Right hindlimb (tissue), 1 donor: ENCODE data around the gene ELK4.

Experiments used
- DNase-seq: peaks from one replicate; pipeline ENCODE4 v3.0.0-alpha.2; 2018

The ELK4 gene

GRCh38 chr1:205593967-205594366, 37.8 kb downstream of the ELK4 start:
- DNase-seq: no peak

- no peak for DNase-seq
Measured at GRCh38 chr1:205593532-205593931, 38.3 kb downstream of the ELK4 start.

DNA sequence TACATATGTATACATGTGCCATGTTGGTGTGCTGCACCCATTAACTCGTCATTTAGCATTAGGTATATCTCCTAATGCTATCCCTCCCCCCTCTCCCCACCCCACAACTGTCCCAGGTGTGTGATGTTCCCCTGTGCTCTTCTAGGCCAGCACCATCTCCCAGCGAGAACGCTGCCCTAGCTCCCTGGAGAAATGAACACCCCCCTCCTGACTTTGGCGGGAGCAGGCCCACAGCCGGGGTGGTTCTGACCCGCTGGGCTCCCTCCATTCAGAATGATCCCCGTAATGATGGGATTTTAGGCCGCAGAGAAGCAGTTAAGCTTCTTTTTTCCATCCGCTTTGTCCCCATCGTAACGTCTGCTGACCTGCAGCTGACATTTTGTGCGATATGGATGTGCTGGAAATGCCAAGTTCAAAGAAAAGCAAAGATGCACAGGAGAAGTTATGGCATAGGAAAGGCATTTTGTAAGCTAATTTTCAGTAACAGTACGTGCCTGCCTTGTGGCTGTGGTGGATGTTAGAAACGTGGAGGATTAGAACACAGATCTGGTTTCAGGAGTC, 39.3 kb downstream of the ELK4 start:
- DNase-seq: no peak

GRCh38 chr1:205591522-205592351, 40.1 kb downstream of the ELK4 start:
- peak; percentile 90 for DNase-seq

GRCh38 chr1:205590777-205591513, 40.9 kb downstream of the ELK4 start:
- no peak for DNase-seq

GRCh38 chr1:205590457-205590768, 41.4 kb downstream of the ELK4 start:
- DNase-seq: no peak

DNA sequence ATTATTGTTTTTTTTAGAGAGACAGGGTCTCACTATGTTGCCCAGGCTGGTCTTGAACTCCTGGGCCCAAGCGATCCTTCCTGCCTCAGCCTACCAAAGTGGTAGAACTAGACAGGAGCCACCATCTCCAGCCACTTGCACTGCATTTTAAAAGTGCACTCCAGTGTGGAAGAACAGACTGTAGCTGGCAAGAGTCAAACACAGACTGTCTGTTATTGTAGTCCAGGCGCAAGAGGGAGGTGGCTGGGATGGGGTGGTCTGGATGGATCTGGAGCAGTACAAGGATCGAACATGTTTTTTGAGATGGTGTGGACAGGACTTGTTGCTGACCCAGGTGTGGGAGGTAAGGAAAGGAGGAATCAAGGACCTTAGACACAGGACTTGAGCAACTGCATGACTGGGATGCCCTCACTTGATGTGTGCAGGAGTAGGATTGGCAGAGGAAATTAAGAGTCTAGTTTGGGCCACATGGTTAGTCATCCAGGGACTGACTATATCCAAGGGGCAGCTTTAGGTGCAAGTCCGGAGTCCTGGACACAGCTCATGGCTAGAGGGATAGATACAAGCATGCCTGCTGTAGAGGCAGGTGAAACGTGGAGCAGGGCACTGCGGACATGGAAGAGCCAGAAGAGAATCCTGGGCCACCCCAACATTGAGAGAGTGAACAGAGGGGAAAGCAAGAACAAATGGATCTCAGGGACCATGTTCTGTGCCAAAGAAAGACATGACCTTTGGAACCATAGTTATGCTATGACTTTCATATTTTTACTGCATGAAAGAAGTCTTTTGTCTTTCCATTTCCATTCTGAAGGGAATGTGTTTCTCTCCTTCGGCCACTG, 42.0 kb downstream of the ELK4 start:
- no peak for DNase-seq

GRCh38 chr1:205589046-205589445, 42.8 kb downstream of the ELK4 start:
- DNase-seq: no peak

GRCh38 chr1:205588636-205589035, 43.2 kb downstream of the ELK4 start:
- DNase-seq: no peak

GRCh38 chr1:205587581-205587980, 44.2 kb downstream of the ELK4 start:
- no peak for DNase-seq

DNA sequence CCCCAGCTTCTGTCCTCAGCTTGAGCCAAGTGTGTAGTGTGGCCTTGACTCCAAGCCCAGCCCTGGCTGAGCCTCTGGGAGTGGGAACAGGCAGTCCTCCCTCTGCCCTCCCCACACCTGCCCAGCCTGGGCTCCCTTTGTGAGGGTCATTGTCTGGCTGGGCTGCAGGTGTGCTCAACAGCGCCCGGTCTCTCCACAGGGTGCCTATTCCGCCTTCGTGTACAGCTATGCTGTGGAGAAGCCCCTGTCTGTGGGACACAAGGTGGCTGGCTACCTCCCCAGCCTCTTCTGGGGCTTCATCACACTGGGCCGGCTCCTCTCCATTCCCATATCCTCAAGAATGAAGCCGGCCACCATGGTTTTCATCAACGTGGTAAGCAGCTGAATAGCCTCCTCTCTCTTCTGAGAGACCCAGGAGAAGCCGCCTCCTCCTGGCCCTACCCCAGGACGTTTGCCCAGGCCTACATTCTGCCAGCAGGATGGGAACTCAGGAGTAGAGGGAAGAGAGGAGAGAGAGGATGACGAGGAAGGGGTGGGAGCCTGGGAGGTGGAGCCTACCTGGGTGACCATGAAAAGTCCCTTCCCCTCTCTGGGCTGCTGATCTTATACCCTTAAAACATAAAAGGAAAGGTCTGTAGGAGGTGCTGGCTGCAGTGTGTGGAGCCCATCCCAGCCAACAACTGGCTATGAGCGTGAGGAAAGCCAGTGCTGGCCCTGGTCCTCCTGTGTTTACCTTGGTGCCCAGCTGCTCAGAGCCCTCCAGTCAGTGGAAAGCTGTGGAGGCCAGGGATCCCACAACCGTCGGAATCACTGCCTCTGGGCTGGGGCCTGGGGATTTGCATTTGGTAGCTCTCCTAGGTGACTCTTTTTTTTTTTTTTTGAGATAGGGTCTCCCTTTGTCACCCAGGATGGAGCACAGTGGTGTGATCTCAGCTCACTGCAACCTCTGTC, 45.7 kb downstream of the ELK4 start:
- DNase-seq: no peak

GRCh38 chr1:205585169-205585834, 46.5 kb downstream of the ELK4 start:
- DNase-seq: no peak

DNA sequence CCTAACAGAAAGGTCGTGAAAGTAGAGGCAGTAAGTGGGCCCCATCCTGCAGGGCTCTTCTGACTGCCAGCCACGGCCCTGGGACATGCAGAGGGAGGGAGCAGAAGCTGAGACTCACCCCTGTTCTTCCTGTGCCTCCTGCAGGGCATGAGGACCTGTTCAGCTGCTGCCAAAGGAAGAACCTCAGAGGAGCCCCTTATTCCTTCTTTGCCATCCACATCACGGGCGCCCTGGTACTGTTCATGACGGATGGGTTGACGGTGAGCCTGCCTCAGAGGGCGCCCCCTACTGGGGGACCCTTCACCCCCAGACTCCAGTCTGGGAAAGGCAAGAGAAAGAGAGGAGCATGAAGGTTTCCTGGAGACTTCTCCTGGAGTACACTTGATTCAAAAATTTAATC, 47.1 kb downstream of the ELK4 start:
- no peak for DNase-seq

DNA sequence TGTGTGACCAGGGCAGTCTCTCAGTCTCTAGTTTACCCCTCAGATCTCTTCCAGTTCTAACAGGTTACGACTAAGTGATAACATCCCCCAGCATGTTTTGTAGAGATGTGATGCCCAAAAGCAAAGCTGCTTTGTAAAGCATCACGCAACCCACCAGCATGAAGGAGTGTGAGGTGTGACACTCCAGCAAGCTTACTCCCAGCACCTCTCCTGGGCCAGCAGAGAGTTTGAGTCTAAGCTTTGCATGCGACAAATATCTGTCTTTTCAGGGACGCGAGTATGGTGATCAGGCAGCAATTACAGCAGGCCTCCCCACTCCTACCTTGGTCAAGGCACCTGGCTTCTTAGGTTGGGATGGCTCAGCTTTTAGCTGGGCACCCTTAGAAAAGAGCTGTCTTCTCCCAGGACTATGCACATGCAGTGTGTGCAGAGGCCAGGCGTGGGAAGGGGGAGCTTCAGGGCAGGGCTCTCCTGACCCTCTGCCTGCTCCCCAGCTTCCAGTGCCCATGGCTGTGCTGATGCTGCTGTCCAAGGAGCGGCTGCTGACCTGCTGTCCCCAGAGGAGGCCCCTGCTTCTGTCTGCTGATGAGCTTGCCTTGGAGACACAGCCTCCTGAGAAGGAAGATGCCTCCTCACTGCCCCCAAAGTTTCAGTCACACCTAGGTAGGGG, 48.2 kb downstream of the ELK4 start:
- no peak for DNase-seq

DNA sequence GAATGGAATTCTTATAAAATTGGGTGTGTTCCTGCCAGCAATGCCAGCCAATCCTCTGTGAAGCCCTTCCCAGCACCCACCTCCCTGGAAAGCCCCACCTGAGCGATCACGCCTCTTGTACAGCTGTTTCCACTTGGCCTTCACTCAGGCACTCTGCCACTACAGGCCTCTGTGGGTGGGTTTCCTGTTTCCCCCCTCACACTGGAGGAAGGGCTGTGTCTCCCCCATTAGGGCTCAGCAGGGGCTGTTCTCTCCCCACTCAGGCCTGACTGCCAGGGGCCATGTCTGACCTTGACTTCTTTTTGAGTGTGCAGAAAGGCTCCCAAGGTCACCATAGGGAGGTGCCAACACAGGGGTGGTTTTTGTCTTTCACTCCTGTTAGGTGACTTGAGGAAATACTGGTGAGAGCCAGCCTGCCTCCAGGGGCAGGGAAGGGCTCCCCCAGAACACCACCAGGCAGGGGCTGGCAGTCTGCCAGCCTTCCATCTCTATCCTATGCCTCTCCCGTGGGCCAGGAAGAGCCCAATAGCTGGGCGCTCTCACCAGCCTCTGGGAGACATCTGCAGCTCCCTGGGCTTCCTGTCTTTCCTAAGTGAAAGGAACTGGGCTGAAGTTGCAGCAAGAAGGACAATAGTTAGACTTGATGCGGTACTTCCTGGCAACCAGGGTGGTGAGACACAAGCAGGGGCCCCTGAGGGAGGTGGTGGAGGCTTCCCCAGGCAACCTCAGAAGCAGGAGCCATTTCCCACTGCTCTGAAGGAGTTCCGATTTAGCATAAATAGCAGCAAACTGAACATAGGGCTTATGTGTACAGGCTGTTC, 49.1 kb downstream of the ELK4 start:
- no peak for DNase-seq

DNA sequence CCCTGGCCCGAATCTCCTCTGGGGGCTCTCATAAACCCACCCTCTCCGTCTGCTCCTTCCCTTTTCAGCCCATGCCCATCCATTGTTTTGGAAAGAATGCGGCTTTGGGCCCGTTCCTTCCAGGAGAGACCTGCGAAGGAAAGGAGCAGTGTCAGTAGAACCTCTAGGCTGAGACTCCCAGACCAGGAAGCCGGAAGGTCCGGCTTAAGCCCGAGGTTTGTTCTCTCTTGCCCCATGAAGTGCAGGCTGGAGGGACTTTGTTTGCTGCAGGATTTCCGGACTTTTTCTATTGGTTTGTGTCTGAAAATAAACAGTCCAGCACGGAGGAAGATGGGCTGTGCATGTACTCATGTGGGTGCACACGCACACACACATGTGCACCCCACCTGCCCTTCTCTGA, 49.8 kb downstream of the ELK4 start:
- DNase-seq: no peak

- DNase-seq: no peak
Measured at GRCh38 chr1:205581321-205581980, 50.4 kb downstream of the ELK4 start.

DNA sequence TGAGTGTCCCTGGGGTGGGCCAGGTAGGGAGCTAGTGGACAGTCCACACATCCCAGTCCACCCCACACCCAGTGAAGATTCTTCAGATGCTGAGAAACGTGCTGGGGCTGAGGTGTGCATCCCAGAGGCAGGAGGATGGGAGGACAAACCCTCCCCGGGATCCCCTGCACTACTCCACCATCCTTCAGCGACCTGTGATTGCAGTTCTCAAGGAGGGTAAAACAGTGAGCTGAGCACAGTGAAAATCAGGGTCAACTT, 51.0 kb downstream of the ELK4 start:
- no peak for DNase-seq

DNA sequence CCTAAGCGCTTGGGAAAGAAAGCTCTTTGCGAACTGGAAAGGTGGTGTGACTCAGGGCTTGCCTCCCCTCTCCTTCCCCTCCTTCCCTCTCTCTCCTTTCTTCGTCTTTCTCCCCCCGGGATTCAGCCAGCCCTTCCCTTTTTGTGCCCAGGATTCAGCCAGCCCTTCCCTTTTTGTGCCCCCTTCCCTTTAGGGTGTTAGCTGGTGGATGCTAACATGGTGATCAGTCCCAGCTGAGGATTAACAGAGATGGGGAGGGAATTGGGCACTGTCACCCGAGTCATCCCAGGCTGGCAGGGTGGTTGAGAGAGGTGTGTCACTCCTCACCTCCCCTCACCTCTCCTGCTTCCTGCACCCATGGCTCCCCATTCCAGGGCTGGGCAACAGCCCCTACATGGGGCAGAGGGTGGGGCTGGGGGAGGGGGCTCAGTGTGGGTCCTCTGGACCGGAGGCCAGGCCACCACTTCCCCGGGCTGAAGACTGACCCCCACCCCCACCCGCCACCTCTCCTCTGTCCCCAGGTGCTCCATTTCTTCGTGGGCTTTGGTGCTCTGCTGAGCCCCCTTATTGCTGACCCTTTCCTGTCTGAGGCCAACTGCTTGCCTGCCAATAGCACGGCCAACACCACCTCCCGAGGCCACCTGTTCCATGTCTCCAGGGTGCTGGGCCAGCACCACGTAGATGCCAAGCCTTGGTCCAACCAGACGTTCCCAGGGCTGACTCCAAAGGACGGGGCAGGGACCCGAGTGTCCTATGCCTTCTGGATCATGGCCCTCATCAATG, 51.5 kb downstream of the ELK4 start:
- DNase-seq: no peak
